ENCODE measurements around the gene IQGAP2.

The IQGAP2 gene

GRCh38 chr5:76474377-76474776 lies 71.3 kb downstream of the IQGAP2 start:
- DNase-seq (ENCODE audit: low read depth in 1 of 2, low spot score in 1 of 2): no peak

GRCh38 chr5:76475385-76475784 lies 72.3 kb downstream of the IQGAP2 start:
- no peak for DNase-seq (ENCODE audit: low read depth in 1 of 2, low spot score in 1 of 2)

- DNase-seq (ENCODE audit: low read depth in 1 of 2, low spot score in 1 of 2): no peak
Observed at GRCh38 chr5:76475936-76476335, 72.9 kb downstream of the IQGAP2 start.

GRCh38 chr5:76476474-76477038 lies 73.5 kb downstream of the IQGAP2 start:
- DNase-seq (ENCODE audit: low read depth in 1 of 2, low spot score in 1 of 2): no peak

- no peak for DNase-seq (ENCODE audit: low read depth in 1 of 2, low spot score in 1 of 2)
Observed at GRCh38 chr5:76477061-76477460, 74.0 kb downstream of the IQGAP2 start.

GRCh38 chr5:76477571-76477970 lies 74.5 kb downstream of the IQGAP2 start:
- DNase-seq (ENCODE audit: low read depth in 1 of 2, low spot score in 1 of 2): no peak

GRCh38 chr5:76479281-76479680 lies 76.2 kb downstream of the IQGAP2 start:
- DNase-seq (ENCODE audit: low read depth in 1 of 2, low spot score in 1 of 2): no peak

- DNase-seq (ENCODE audit: low read depth in 1 of 2, low spot score in 1 of 2): no peak
Observed at GRCh38 chr5:76479973-76480667, 77.0 kb downstream of the IQGAP2 start.

GRCh38 chr5:76482984-76483383 lies 79.9 kb downstream of the IQGAP2 start:
- no peak for DNase-seq (ENCODE audit: low read depth in 1 of 2, low spot score in 1 of 2)

GRCh38 chr5:76483433-76483832 lies 80.3 kb downstream of the IQGAP2 start:
- DNase-seq (ENCODE audit: low read depth in 1 of 2, low spot score in 1 of 2): no peak

- DNase-seq (ENCODE audit: low read depth in 1 of 2, low spot score in 1 of 2): no peak
Observed at GRCh38 chr5:76483881-76484280, 80.8 kb downstream of the IQGAP2 start.

- no peak for DNase-seq (ENCODE audit: low read depth in 1 of 2, low spot score in 1 of 2)
Observed at GRCh38 chr5:76485511-76485910, 82.4 kb downstream of the IQGAP2 start.

- DNase-seq (ENCODE audit: low read depth in 1 of 2, low spot score in 1 of 2): no peak
Observed at GRCh38 chr5:76487386-76487785, 84.3 kb downstream of the IQGAP2 start.

- no peak for DNase-seq (ENCODE audit: low read depth in 1 of 2, low spot score in 1 of 2)
Observed at GRCh38 chr5:76487821-76488220, 84.7 kb downstream of the IQGAP2 start.

- no peak for DNase-seq (ENCODE audit: low read depth in 1 of 2, low spot score in 1 of 2)
Observed at GRCh38 chr5:76488969-76489368, 85.9 kb downstream of the IQGAP2 start.

- DNase-seq (ENCODE audit: low read depth in 1 of 2, low spot score in 1 of 2): no peak
Observed at GRCh38 chr5:76489877-76490688, 87.0 kb downstream of the IQGAP2 start.

GRCh38 chr5:76490960-76491359 lies 87.9 kb downstream of the IQGAP2 start:
- DNase-seq (ENCODE audit: low read depth in 1 of 2, low spot score in 1 of 2): no peak

- DNase-seq (ENCODE audit: low read depth in 1 of 2, low spot score in 1 of 2): no peak
Observed at GRCh38 chr5:76492819-76493189, 89.7 kb downstream of the IQGAP2 start.

- no peak for DNase-seq (ENCODE audit: low read depth in 1 of 2, low spot score in 1 of 2)
Observed at GRCh38 chr5:76493190-76493837, 90.2 kb downstream of the IQGAP2 start.

- no peak for DNase-seq (ENCODE audit: low read depth in 1 of 2, low spot score in 1 of 2)
Observed at GRCh38 chr5:76494201-76494600, 91.1 kb downstream of the IQGAP2 start.

GRCh38 chr5:76495870-76496269 lies 92.8 kb downstream of the IQGAP2 start:
- no peak for DNase-seq (ENCODE audit: low read depth in 1 of 2, low spot score in 1 of 2)

GRCh38 chr5:76497065-76497460 lies 94.0 kb downstream of the IQGAP2 start:
- no peak for DNase-seq (ENCODE audit: low read depth in 1 of 2, low spot score in 1 of 2)
